CD4-positive, alpha-beta T cell treated with Interleukin-15 for 4 hours (primary cell): ENCODE results near the gene AKNA.

Experiments used
- DNase-seq: peaks from one replicate; pipeline ENCODE4 v3.0.0-alpha.2; 2020; ENCODE audit warnings: low spot score

Gene AKNA

GRCh38 chr9:114286146-114286679 lies 101.6 kb downstream of the AKNA start:
- no peak for DNase-seq

DNA sequence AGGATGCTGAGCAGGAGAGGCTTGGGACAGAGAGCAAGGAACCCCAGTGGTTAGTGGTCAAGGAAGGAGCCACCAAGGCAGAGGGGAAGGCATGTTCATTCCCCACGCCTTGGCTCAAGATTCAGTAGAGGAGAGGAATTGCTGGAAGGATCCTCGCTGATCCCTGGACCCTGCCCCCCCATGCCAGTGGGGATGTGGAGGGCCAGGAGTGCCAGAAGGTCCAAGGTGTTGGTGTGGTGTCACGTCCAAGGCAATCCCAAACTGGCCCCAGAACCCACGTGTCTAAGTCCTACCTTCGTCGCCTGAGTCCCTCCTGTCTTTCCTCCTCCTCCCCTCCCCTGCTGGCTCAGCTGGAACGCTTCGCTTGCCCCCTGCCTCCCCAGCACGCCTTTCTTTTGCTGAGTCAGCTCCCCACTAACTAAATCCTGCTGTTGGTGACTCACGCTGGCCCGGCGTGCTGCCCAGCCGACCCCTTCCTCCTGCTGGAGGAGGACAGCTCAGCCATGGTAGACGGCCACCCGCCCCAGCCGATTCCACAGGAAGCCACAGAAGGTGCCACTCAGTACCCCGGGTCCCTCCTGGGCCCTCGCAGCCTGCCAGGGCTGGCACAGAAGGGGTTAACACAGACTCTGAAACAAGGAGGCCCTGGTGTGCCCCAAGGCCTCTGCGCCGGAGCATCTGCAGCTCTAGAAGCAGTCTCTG lies 102.5 kb downstream of the AKNA start:
- DNase-seq, result no peak

DNA sequence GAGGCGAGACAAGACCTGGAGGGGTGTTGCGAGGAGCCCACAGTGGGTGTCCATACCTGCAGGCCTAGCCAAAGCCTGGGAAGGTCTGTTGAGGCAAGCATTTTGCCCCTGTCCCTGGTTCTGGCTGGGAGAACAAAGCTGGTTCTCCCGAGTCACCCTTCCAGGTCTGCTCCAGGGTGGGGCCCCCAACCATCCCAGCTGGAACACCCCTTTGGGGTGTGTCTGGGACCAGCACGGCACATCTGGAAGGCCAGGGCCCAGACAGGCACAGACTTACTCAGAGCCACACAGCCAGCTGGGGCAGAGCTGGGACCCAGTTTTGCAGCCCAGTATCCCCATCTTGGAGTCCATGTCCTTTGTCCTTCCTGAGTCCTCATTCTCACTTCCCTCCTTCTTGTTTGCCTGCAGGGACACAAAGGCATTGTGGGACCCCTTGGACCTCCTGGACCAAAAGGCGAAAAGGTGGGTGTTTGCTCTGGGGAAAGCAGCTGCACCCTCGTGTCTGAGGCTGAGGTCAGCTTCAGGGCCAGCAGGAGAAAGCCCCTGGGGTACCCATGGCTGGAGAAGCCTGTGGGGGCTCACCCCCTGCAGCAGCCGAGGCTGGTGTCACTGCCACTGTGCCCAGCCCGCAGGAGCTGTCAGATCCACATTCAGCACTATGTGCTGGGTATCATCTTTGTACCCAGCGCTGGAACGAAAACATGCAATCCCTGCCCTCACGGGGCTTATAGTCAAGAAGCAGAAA lies 103.3 kb downstream of the AKNA start:
- no peak for DNase-seq
